Neuronal stem cell (in vitro differentiated cells): ENCODE data around the gene PPP1R8.
A peak's percentile ranks its signal among the peaks of the same experiment; 100 is the strongest.

Experiments used
- DNase-seq: peaks from one replicate; pipeline ENCODE4 v3.0.0-alpha.2; 2013; ENCODE audit warnings: low spot score
- H2AFZ ChIP-seq: one replicate; pipeline ENCODE4 v1.6.1; 2013; ENCODE audit warnings: mild to moderate bottlenecking, low read length, inconsistent platforms
- H2AK5ac ChIP-seq: 2 replicates; pipeline ENCODE4 v1.6.1; 2013; ENCODE audit warnings: low read depth, mild to moderate bottlenecking, inconsistent platforms, low read length, moderate library complexity, mixed read lengths
- H2BK120ac ChIP-seq: 2 replicates; pipeline ENCODE4 v1.6.1; 2013; ENCODE audit warnings: low read depth, mild to moderate bottlenecking, inconsistent platforms, low read length, moderate library complexity, mixed read lengths
- H2BK12ac ChIP-seq: one replicate; pipeline ENCODE4 v1.6.1; 2013; ENCODE audit warnings: low read length, inconsistent platforms
- H2BK15ac ChIP-seq: 2 replicates; pipeline ENCODE4 v1.6.1; 2013; ENCODE audit warnings: mild to moderate bottlenecking, low read length, inconsistent platforms, mixed read lengths
- H2BK5ac ChIP-seq: one replicate; pipeline ENCODE4 v1.6.1; 2013; ENCODE audit warnings: inconsistent platforms, mild to moderate bottlenecking, low read length, moderate library complexity
- H3K14ac ChIP-seq: one replicate; pipeline ENCODE4 v1.6.1; 2013; ENCODE audit warnings: low read length, inconsistent platforms
- H3K18ac ChIP-seq: 2 replicates; pipeline ENCODE4 v1.6.1; 2013; ENCODE audit warnings: low read length, inconsistent platforms
- H3K23ac ChIP-seq: 2 replicates; pipeline ENCODE4 v1.6.1; 2013; ENCODE audit warnings: low read depth, mild to moderate bottlenecking, mixed read lengths, low read length, inconsistent platforms; ENCODE audit not compliant: poor library complexity
- H3K27ac ChIP-seq: replicated peaks from 3 replicates; pipeline ENCODE4 v1.5.1; 2013; ENCODE audit warnings: low read length, inconsistent platforms
- H3K27me3 ChIP-seq, 3 experiments: 2 replicates each; pipeline ENCODE4 v1.6.1; 2013; ENCODE audit warnings: low read length in 3 of 3, mild to moderate bottlenecking in 2 of 3, inconsistent platforms in 1 of 3, low read depth in 1 of 3, mixed read lengths in 1 of 3, moderate library complexity in 1 of 3; ENCODE audit not compliant: control insufficient read depth in 3 of 3, insufficient read depth in 3 of 3
- H3K36me3 ChIP-seq, 2 donors: replicated peaks in 1 of 2; 2 replicates each; pipeline ENCODE4 v1.6.1; 2013; ENCODE audit warnings: low read length in 2 of 2; ENCODE audit not compliant: control insufficient read depth in 2 of 2, insufficient read depth in 2 of 2
- H3K4ac ChIP-seq: 2 replicates; pipeline ENCODE4 v1.6.1; 2013; ENCODE audit warnings: inconsistent platforms, mild to moderate bottlenecking, low read length, moderate library complexity
- H3K4me1 ChIP-seq, 2 donors: 1 replicate in 1 of 2; 2 replicates in 1 of 2; pipeline ENCODE4 v1.6.1; 2013; ENCODE audit warnings: low read length in 2 of 2, low read depth in 1 of 2; ENCODE audit not compliant: control insufficient read depth in 2 of 2, insufficient read depth in 1 of 2
- H3K4me2 ChIP-seq: one replicate; pipeline ENCODE4 v1.6.1; 2013; ENCODE audit warnings: mild to moderate bottlenecking, low read length, inconsistent platforms; ENCODE audit not compliant: insufficient read depth, poor library complexity, severe bottlenecking
- H3K4me3 ChIP-seq, 2 donors: 2 replicates each; pipeline ENCODE4 v1.5.1; 2013; ENCODE audit warnings: low read length in 2 of 2, mild to moderate bottlenecking in 2 of 2, inconsistent platforms in 1 of 2, moderate library complexity in 1 of 2
- H3K79me1 ChIP-seq: one replicate; pipeline ENCODE4 v1.6.1; 2013; ENCODE audit warnings: low read depth, mild to moderate bottlenecking, inconsistent platforms, low read length, moderate library complexity
- H3K9ac ChIP-seq: one replicate; pipeline ENCODE4 v1.6.1; 2013; ENCODE audit warnings: mild to moderate bottlenecking, low read depth, low read length, inconsistent platforms; ENCODE audit not compliant: poor library complexity
- H3K9me3 ChIP-seq, 2 donors: replicated peaks in 1 of 2; 2 replicates each; pipeline versions ENCODE3 to v1.6.1; 2013; ENCODE audit warnings: low read length in 2 of 2, mild to moderate bottlenecking in 2 of 2, inconsistent platforms in 1 of 2, low read depth in 1 of 2, mixed read lengths in 1 of 2, moderate library complexity in 1 of 2; ENCODE audit not compliant: control insufficient read depth in 2 of 2, insufficient read depth in 1 of 2
- H4K8ac ChIP-seq: one replicate; pipeline ENCODE4 v1.6.1; 2013; ENCODE audit warnings: low read depth, mild to moderate bottlenecking, inconsistent platforms, low read length, moderate library complexity
- H4K91ac ChIP-seq: one replicate; pipeline ENCODE4 v1.6.1; 2013; ENCODE audit warnings: low read length, low read depth, mild to moderate bottlenecking, inconsistent platforms; ENCODE audit not compliant: poor library complexity
- WGBS, 2 donors: extraction: QIAGEN DNeasy Blood & Tissue Kit; methylation state at CpG; one replicate each; pipeline ENCODE4 v1.1.7; 2013; ENCODE audit warnings: missing lambda C conversion rate in 2 of 2, mixed read lengths in 1 of 2; ENCODE audit not compliant: insufficient read length in 2 of 2, insufficient replicate concordance in 1 of 2; ENCODE audit errors: extremely low coverage in 2 of 2; 5-methylcytosine and 5-hydroxymethylcytosine counted together

PPP1R8 gene

GRCh38 chr1:27879374-27880082 is 48.9 kb downstream of the PPP1R8 start:
- no peak overlapping the region for H3K23ac ChIP-seq
- no peak overlapping the region for H3K4me3 ChIP-seq
- no peak overlapping the region for H3K14ac ChIP-seq
- H3K27ac ChIP-seq, result no peak overlapping the region
- H3K9ac ChIP-seq, result no peak overlapping the region
- no peaks in the 10 kb centered on the region for H3K79me1 ChIP-seq
- whole genome bisulfite sequencing, 2 donors, result no CpG with 5 or more reads among the region's 10 CpGs
- H2BK120ac ChIP-seq, result no peak overlapping the region
- peak overlapping the region; percentile 75 for H2BK5ac ChIP-seq
- H4K8ac ChIP-seq, result peak overlapping the region; percentile 21
- peak overlapping the region; percentile 46 for H2AFZ ChIP-seq
- H3K27me3 ChIP-seq, result no peaks in the 10 kb centered on the region
- no peak overlapping the region for H2BK15ac ChIP-seq
- peak overlapping the region; percentile 27 for H3K18ac ChIP-seq
- peak overlapping the region; percentile 74 for H2AK5ac ChIP-seq
- H3K4ac ChIP-seq, result no peak overlapping the region
- no peaks in the 10 kb centered on the region for H3K4me1 ChIP-seq
- H3K4me2 ChIP-seq, result no peak overlapping the region
- H2BK12ac ChIP-seq, result no peak overlapping the region
- peaks cover 2 to 17% of the 10 kb centered on the region in 2 donors for H3K36me3 ChIP-seq
- H4K91ac ChIP-seq, result no peak overlapping the region
- no peak for DNase-seq
- no peaks in the 10 kb centered on the region for H3K9me3 ChIP-seq

DNA sequence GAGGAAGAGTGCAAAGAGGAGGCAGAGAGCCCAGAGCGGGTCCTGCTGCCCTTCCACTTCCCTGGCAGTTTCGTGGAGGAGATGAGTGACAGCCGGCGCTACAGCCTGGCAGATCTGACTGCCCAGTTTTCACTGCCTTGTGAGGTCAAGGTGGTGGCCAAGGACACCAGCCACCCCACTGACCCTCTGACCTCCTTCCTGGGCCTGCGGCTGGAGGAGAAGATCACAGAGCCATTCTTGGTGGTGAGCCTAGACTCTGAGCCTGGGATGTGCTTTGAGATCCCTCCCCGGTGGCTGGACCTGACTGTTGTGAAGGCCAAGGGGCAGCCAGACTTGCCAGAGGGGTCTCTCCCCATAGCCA is 51.9 kb downstream of the PPP1R8 start:
- H2BK15ac ChIP-seq, result no peak overlapping the region
- no peak overlapping the region for H2BK12ac ChIP-seq
- H3K79me1 ChIP-seq, result no peaks in the 10 kb centered on the region
- H2BK120ac ChIP-seq, result no peak overlapping the region
- no peaks in the 10 kb centered on the region for H3K27me3 ChIP-seq
- H2AK5ac ChIP-seq, result no peak overlapping the region
- no peaks in the 10 kb centered on the region for H3K9me3 ChIP-seq
- no peak overlapping the region for H4K91ac ChIP-seq
- H3K9ac ChIP-seq, result no peak overlapping the region
- no peak overlapping the region for H3K14ac ChIP-seq
- no peak overlapping the region for H2BK5ac ChIP-seq
- no peaks in the 10 kb centered on the region for H3K4me1 ChIP-seq
- no peak for DNase-seq
- H3K4me3 ChIP-seq, result peak overlapping the region in 1 of 2 donors; percentile 44
- no peak overlapping the region for H4K8ac ChIP-seq
- H3K18ac ChIP-seq, result no peak overlapping the region
- no CpG with 5 or more reads among the region's 6 CpGs for WGBS, 2 donors
- no peak overlapping the region for H2AFZ ChIP-seq
- H3K36me3 ChIP-seq, result peaks cover 5 to 30% of the 10 kb centered on the region in 2 donors
- H3K23ac ChIP-seq, result no peak overlapping the region
- H3K4me2 ChIP-seq, result no peak overlapping the region
- no peak overlapping the region for H3K4ac ChIP-seq
- H3K27ac ChIP-seq, result no peak overlapping the region

- Histone ChIP-seq H4K8ac (no peak overlapping the region), H3K79me1 (no peaks in the 10 kb centered on the region), H3K9me3 (no peaks in the 10 kb centered on the region), H2BK120ac (no peak overlapping the region), H3K4me3 (no peak overlapping the region), H3K4me1 (no peaks in the 10 kb centered on the region), H3K23ac (no peak overlapping the region), H2BK5ac (no peak overlapping the region), H2AK5ac (no peak overlapping the region), H3K27me3 (no peaks in the 10 kb centered on the region), H3K27ac (no peak overlapping the region), H2BK15ac (no peak overlapping the region), H3K4ac (no peak overlapping the region), H2AFZ (no peak overlapping the region), H3K9ac (no peak overlapping the region), H3K14ac (no peak overlapping the region), H3K4me2 (no peak overlapping the region), H3K18ac (no peak overlapping the region), H3K36me3 (peaks cover 5 to 32% of the 10 kb centered on the region in 2 donors), H4K91ac (no peak overlapping the region), H2BK12ac (no peak overlapping the region)
- no peak for DNase-seq
- WGBS, 2 donors, result no CpG with 5 or more reads among the region's 13 CpGs
Measured at GRCh38 chr1:27883536-27883935, 53.0 kb downstream of the PPP1R8 start.

DNA sequence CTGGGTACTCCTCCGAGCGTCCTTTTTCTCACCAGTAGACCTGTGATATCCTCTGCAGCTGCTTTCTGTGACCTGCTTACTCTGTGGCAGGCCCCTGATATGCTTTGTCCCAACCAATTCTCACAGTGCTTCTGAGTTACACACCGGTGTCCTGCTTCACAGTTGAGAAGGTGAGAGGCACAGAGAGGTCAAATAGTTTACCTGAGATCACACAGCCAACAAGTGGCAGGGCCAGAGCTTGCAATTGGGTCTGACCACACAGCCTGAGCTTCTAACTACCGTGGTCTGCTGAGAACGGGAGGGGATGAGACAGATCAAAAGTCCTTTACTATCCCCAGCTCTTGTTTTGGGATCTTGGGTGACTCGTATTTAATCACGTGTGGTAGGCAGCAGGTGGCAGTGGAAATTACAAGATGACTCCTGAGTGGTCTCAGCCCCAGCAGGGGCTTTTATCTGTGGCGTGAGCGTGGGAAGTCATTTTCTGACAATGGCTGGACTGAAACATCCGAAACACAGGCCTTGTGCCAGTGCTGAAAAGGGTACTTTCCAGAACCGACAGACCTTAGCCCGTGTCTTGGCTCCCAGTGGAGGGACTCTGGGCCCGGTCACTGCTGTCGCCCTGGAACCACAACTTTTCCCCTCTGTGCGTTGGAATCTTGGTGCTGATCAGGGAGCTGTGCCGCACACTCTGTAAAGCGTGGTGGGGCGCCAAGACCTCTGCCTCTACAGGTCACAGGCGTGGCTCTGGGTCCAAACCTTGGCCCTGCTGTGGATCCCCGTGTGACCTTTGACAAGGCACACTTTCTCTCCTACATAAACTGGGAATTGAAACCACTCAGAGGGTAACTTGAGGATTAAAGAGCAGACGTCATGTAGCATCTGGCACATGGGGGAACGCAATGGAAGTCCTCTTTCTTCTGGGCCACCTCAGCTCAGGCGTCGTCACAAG is 53.7 kb downstream of the PPP1R8 start:
- Histone ChIP-seq H2BK12ac (no peak overlapping the region), H3K9me3 (no peaks in the 10 kb centered on the region), H3K27me3 (no peaks in the 10 kb centered on the region), H3K18ac (no peak overlapping the region), H4K8ac (no peak overlapping the region), H3K9ac (no peak overlapping the region), H3K4me3 (no peak overlapping the region), H3K23ac (no peak overlapping the region), H3K14ac (no peak overlapping the region), H3K4me1 (no peaks in the 10 kb centered on the region), H2BK120ac (no peak overlapping the region), H2AK5ac (no peak overlapping the region), H3K4ac (no peak overlapping the region), H3K27ac (no peak overlapping the region), H4K91ac (no peak overlapping the region), H3K79me1 (no peaks in the 10 kb centered on the region), H2BK5ac (no peak overlapping the region), H3K4me2 (no peak overlapping the region), H2AFZ (no peak overlapping the region), H2BK15ac (no peak overlapping the region), H3K36me3 (peaks cover 5 to 39% of the 10 kb centered on the region in 2 donors)
- no peak for DNase-seq
- no CpG with 5 or more reads among the region's 24 CpGs for WGBS, 2 donors
